ENCODE data around the gene PGD.

Gene PGD

GRCh38 chr1:10399444-10399941 is 629 bp downstream of the PGD start:
- Histone ChIP-seq H3K9me3 (ENCODE audit: insufficient read depth, low read length) (no peaks in the 10 kb centered on the region), H4K20me1 (ENCODE audit: insufficient read depth, low read length) (no peaks in the 10 kb centered on the region), H3K27me3 (ENCODE audit: low read depth, low read length) (no peaks in the 10 kb centered on the region), H3K9ac (ENCODE audit: low read length) (peak overlapping the region; percentile 71), H3K79me2 (ENCODE audit: low read length) (peaks cover 27% of the 10 kb centered on the region), H3K4me3 (ENCODE audit: low read length) (peak overlapping the region; percentile 89), H3K36me3 (replicated peaks; ENCODE audit: low read depth, low read length) (peaks cover 7% of the 10 kb centered on the region), H3K27ac (ENCODE audit: low read length) (peak overlapping the region; percentile 58), H3K4me1 (ENCODE audit: low read length) (peaks cover 7% of the 10 kb centered on the region), H3K4me2 (ENCODE audit: low read length) (peak overlapping the region; percentile 94), H2AFZ (ENCODE audit: low read depth, low read length) (no peak overlapping the region)
- no peak for TF ChIP-seq CTCF (IDR thresholded peaks at IDR 0.05; ENCODE audit: low read depth, low read length)
- no peak for TF ChIP-seq EZH2phosphoT487 (IDR thresholded peaks at IDR 0.05; ENCODE audit: low read depth)

- peaks cover 7% of the 10 kb centered on the region for H3K4me1 ChIP-seq (ENCODE audit: low read length)
- peak overlapping the region; percentile 94 for H3K4me2 ChIP-seq (ENCODE audit: low read length)
- H3K9ac ChIP-seq (ENCODE audit: low read length): peak overlapping the region; percentile 71
- H3K4me3 ChIP-seq (ENCODE audit: low read length): peak overlapping the region; percentile 89
- no peaks in the 10 kb centered on the region for H3K9me3 ChIP-seq (ENCODE audit: insufficient read depth, low read length)
- no peak overlapping the region for H3K27ac ChIP-seq (ENCODE audit: low read length)
- H3K27me3 ChIP-seq (ENCODE audit: low read depth, low read length): no peaks in the 10 kb centered on the region
- no peaks in the 10 kb centered on the region for H4K20me1 ChIP-seq (ENCODE audit: insufficient read depth, low read length)
- peaks cover 27% of the 10 kb centered on the region for H3K79me2 ChIP-seq (ENCODE audit: low read length)
- TF ChIP-seq EZH2phosphoT487 (IDR thresholded peaks at IDR 0.05; ENCODE audit: low read depth) (no peak), CTCF (IDR thresholded peaks at IDR 0.05; ENCODE audit: low read depth, low read length) (no peak)
- H3K36me3 ChIP-seq (replicated peaks; ENCODE audit: low read depth, low read length): peaks cover 7% of the 10 kb centered on the region
- no peak overlapping the region for H2AFZ ChIP-seq (ENCODE audit: low read depth, low read length)
These were observed 1.1 kb downstream of the PGD start for GRCh38 chr1:10400013-10400412.

GRCh38 chr1:10401281-10401680 is 2.4 kb downstream of the PGD start:
- peaks cover 27% of the 10 kb centered on the region for H3K79me2 ChIP-seq (ENCODE audit: low read length)
- H3K9me3 ChIP-seq (ENCODE audit: insufficient read depth, low read length): no peaks in the 10 kb centered on the region
- peaks cover 7% of the 10 kb centered on the region for H3K4me1 ChIP-seq (ENCODE audit: low read length)
- no peak for TF ChIP-seq EZH2phosphoT487 (IDR thresholded peaks at IDR 0.05; ENCODE audit: low read depth)
- no peak for TF ChIP-seq CTCF (IDR thresholded peaks at IDR 0.05; ENCODE audit: low read depth, low read length)
- H3K36me3 ChIP-seq (replicated peaks; ENCODE audit: low read depth, low read length): peaks cover 7% of the 10 kb centered on the region
- no peaks in the 10 kb centered on the region for H4K20me1 ChIP-seq (ENCODE audit: insufficient read depth, low read length)
- H2AFZ ChIP-seq (ENCODE audit: low read depth, low read length): no peak overlapping the region
- no peak overlapping the region for H3K4me3 ChIP-seq (ENCODE audit: low read length)
- no peak overlapping the region for H3K27ac ChIP-seq (ENCODE audit: low read length)
- H3K4me2 ChIP-seq (ENCODE audit: low read length): no peak overlapping the region
- no peak overlapping the region for H3K9ac ChIP-seq (ENCODE audit: low read length)
- no peaks in the 10 kb centered on the region for H3K27me3 ChIP-seq (ENCODE audit: low read depth, low read length)

- Histone ChIP-seq H3K9ac (ENCODE audit: low read length) (no peak overlapping the region), H3K79me2 (ENCODE audit: low read length) (peaks cover 27% of the 10 kb centered on the region), H3K9me3 (ENCODE audit: insufficient read depth, low read length) (no peaks in the 10 kb centered on the region), H3K27ac (ENCODE audit: low read length) (no peak overlapping the region), H4K20me1 (ENCODE audit: insufficient read depth, low read length) (no peaks in the 10 kb centered on the region), H3K27me3 (ENCODE audit: low read depth, low read length) (no peaks in the 10 kb centered on the region), H3K4me2 (ENCODE audit: low read length) (no peak overlapping the region), H3K4me3 (ENCODE audit: low read length) (no peak overlapping the region), H2AFZ (ENCODE audit: low read depth, low read length) (no peak overlapping the region), H3K4me1 (ENCODE audit: low read length) (peaks cover 7% of the 10 kb centered on the region), H3K36me3 (replicated peaks; ENCODE audit: low read depth, low read length) (peaks cover 7% of the 10 kb centered on the region)
- TF ChIP-seq EZH2phosphoT487 (IDR thresholded peaks at IDR 0.05; ENCODE audit: low read depth) (no peak), CTCF (IDR thresholded peaks at IDR 0.05; ENCODE audit: low read depth, low read length) (no peak)
These were observed 3.9 kb downstream of the PGD start for GRCh38 chr1:10402729-10403274.

Data from OCI-LY3 (cell line).